GM12865 (cell line): ENCODE results near the gene HEXB.

Experiments used
- DNase-seq: peaks from one replicate; pipeline ENCODE4 v3.0.0; 2010; ENCODE audit warnings: low read depth
- H3K4me3 ChIP-seq: 2 replicates; pipeline ENCODE4 v1.5.1; 2011; ENCODE audit warnings: mild to moderate bottlenecking, low read depth, low read length, control low read depth
- CTCF ChIP-seq: IDR thresholded peaks from 2 replicates; pipeline ENCODE4 v1.5.1; 2011; ENCODE audit warnings: low read length, control low read depth, low read depth, inconsistent platforms; ENCODE audit not compliant: insufficient read depth; ENCODE audit errors: missing control alignments

Gene HEXB

GRCh38 chr5:74657165-74657564 is 27.9 kb upstream of the HEXB start:
- no peak for TF ChIP-seq CTCF
- no peak overlapping the region for H3K4me3 ChIP-seq
- no peak for DNase-seq

- no peak overlapping the region for H3K4me3 ChIP-seq
- DNase-seq, result no peak
- no peak for TF ChIP-seq CTCF
Observed at GRCh38 chr5:74659172-74659571, 25.9 kb upstream of the HEXB start.

GRCh38 chr5:74660140-74660539 is 24.9 kb upstream of the HEXB start:
- DNase-seq, result no peak
- no peak for TF ChIP-seq CTCF
- no peak overlapping the region for H3K4me3 ChIP-seq

- no peak overlapping the region for H3K4me3 ChIP-seq
- no peak for TF ChIP-seq CTCF
- no peak for DNase-seq
Observed at GRCh38 chr5:74660873-74661272, 24.2 kb upstream of the HEXB start.

- DNase-seq, result no peak
- no peak overlapping the region for H3K4me3 ChIP-seq
- TF ChIP-seq CTCF, result no peak
Observed at GRCh38 chr5:74664551-74664950, 20.5 kb upstream of the HEXB start.

- H3K4me3 ChIP-seq, result no peak overlapping the region
- no peak for DNase-seq
- no peak for TF ChIP-seq CTCF
Observed at GRCh38 chr5:74665273-74665672, 19.8 kb upstream of the HEXB start.

- no peak overlapping the region for H3K4me3 ChIP-seq
- no peak for DNase-seq
- TF ChIP-seq CTCF, result no peak
Observed at GRCh38 chr5:74665816-74666215, 19.2 kb upstream of the HEXB start.
